A673 (cell line): ENCODE data around the gene SIRPB2. TPM values are rescaled to one million over a fixed set of nuclear protein-coding genes. Genes with fewer than 3 reads are reported as not detected.

Source experiments
- BruUV-seq: library from RNA; stranded (reverse); fragments of 400-500 nt; replicated peaks from 2 replicates; lab custom pipeline; 2021; lab: Mats Ljungman, UMichigan
- CTCF ChIA-PET: fragments of 300-600 bp; sonication (Branson Sonifier 250); formaldehyde crosslinking; loops from one replicate; lab custom pipeline; 2022; ENCODE audit warnings: antibody characterized with exemption; lab: Charles Lee
- POLR2A ChIA-PET: fragments of 300-600 bp; sonication (Branson Sonifier 250); formaldehyde crosslinking; loops from one replicate; lab custom pipeline; 2022; ENCODE audit warnings: antibody characterized with exemption; ENCODE audit not compliant: low non-redundant PET; lab: Charles Lee
- DNase-seq: peaks from one replicate; pipeline ENCODE4 v3.0.0-alpha.2; 2015; ENCODE audit warnings: low spot score
- H3K27ac ChIP-seq: fragments of 200-600 bp; sonication (generic); 2 replicates; pipeline ENCODE4 v1.5.1; 2016; ENCODE audit warnings: mixed run types, low read depth, mild to moderate bottlenecking, mixed read lengths, antibody characterized with exemption, low read length; ENCODE audit not compliant: poor library complexity, severe bottlenecking
- H3K27me3 ChIP-seq: fragments of 200-600 bp; sonication (generic); replicated peaks from 2 replicates; pipeline ENCODE4 v1.6.1; 2017; ENCODE audit warnings: mixed run types, low read depth, mild to moderate bottlenecking, mixed read lengths, antibody characterized with exemption, low read length; ENCODE audit not compliant: insufficient read depth, poor library complexity
- H3K36me3 ChIP-seq: fragments of 200-600 bp; sonication (generic); 2 replicates; pipeline ENCODE4 v1.6.1; 2016; ENCODE audit warnings: mixed run types, mild to moderate bottlenecking, mixed read lengths, antibody characterized with exemption, low read length; ENCODE audit not compliant: insufficient read depth, poor library complexity, severe bottlenecking
- H3K4me1 ChIP-seq: fragments of 200-600 bp; sonication (generic); 2 replicates; pipeline ENCODE4 v1.6.1; 2017; ENCODE audit warnings: mixed run types, mild to moderate bottlenecking, mixed read lengths, antibody characterized with exemption, low read length; ENCODE audit not compliant: insufficient read depth, poor library complexity, severe bottlenecking
- H3K4me3 ChIP-seq: fragments of 200-600 bp; sonication (generic); 2 replicates; pipeline ENCODE4 v1.5.1; 2016; ENCODE audit warnings: low read depth, mixed run types, mild to moderate bottlenecking, mixed read lengths, low read length; ENCODE audit not compliant: poor library complexity, severe bottlenecking
- H3K9me3 ChIP-seq: fragments of 200-600 bp; sonication (generic); 2 replicates; pipeline ENCODE4 v1.6.1; 2016; ENCODE audit warnings: mixed run types, low read depth, mild to moderate bottlenecking, mixed read lengths, antibody characterized with exemption, low read length; ENCODE audit not compliant: poor library complexity, severe bottlenecking
- CTCF ChIP-seq: fragments of 300-800, 200-600 bp; sonication (generic); conservative IDR thresholded peaks from 2 replicates; pipeline ENCODE4 v1.5.1; 2017; ENCODE audit warnings: low read depth, mild to moderate bottlenecking, antibody characterized with exemption, low read length, moderate library complexity, mixed read lengths
- EZH2 ChIP-seq: fragments of 200-600 bp; sonication (generic); IDR thresholded peaks from 2 replicates; pipeline ENCODE4 v1.6.1; 2017; ENCODE audit warnings: borderline replicate concordance, low read depth, mild to moderate bottlenecking, mixed read lengths, antibody characterized with exemption, low read length; ENCODE audit not compliant: poor library complexity, severe bottlenecking
- intact Hi-C: fragments of 100-400 bp; cut with micrococcal nuclease; formaldehyde crosslinking; loops from one replicate; pipeline ENCODE4 v1.10.0; 2022; ENCODE audit not compliant: unreplicated experiment
- total RNA-seq: library from RNA; stranded (reverse); gene quantifications from 2 replicates; pipeline ENCODE4 v1.2.3, GENCODE V29; 2021

The SIRPB2 gene
- total RNA-seq, 1 experiment from 2014 or later: 3.1 TPM

GRCh38 chr20:1534526-1534925 lies 43.3 kb upstream of the SIRPB2 start:
- ChIA-PET CTCF (no interaction called here), POLR2A (no interaction called here)
- no peaks in the 10 kb centered on the region for H3K27me3 ChIP-seq
- no TSS peak for BruUV-seq
- H3K27ac ChIP-seq: no peak overlapping the region
- no peak for DNase-seq
- H3K4me3 ChIP-seq: no peak overlapping the region
- intact Hi-C loops: no loop called here
- no peaks in the 10 kb centered on the region for H3K9me3 ChIP-seq
- H3K4me1 ChIP-seq: no peaks in the 10 kb centered on the region
- no peaks in the 10 kb centered on the region for H3K36me3 ChIP-seq
- no peak for TF ChIP-seq CTCF

- no peak for DNase-seq
- no TSS peak for BruUV-seq
- no peak for TF ChIP-seq EZH2
- peak; percentile 20; the same call in 1 of the 2 replicates for TF ChIP-seq CTCF
- ChIA-PET CTCF (no interaction called here), POLR2A (no interaction called here)
- no peaks in the 10 kb centered on the region for H3K9me3 ChIP-seq
- no peaks in the 10 kb centered on the region for H3K4me1 ChIP-seq
- intact Hi-C loops: no loop called here
- H3K4me3 ChIP-seq: no peak overlapping the region
- H3K27ac ChIP-seq: no peak overlapping the region
- no peaks in the 10 kb centered on the region for H3K27me3 ChIP-seq
- H3K36me3 ChIP-seq: no peaks in the 10 kb centered on the region
These were observed 41.8 kb upstream of the SIRPB2 start for GRCh38 chr20:1533059-1533458.

- no TSS peak for BruUV-seq
- H3K9me3 ChIP-seq: no peaks in the 10 kb centered on the region
- DNase-seq: no peak
- intact Hi-C loops: no loop called here
- no peaks in the 10 kb centered on the region for H3K27me3 ChIP-seq
- ChIA-PET CTCF (no interaction called here), POLR2A (no interaction called here)
- no peak overlapping the region for H3K4me3 ChIP-seq
- no peak for TF ChIP-seq CTCF
- no peak for TF ChIP-seq EZH2
- H3K27ac ChIP-seq: no peak overlapping the region
- no peaks in the 10 kb centered on the region for H3K36me3 ChIP-seq
- H3K4me1 ChIP-seq: peaks cover 8% of the 10 kb centered on the region
These were observed 37.6 kb upstream of the SIRPB2 start for GRCh38 chr20:1528811-1529210.
